Left lobe of liver (tissue), 2 donors: Measurements from ENCODE around the gene PGC. TPM values are rescaled to one million over a fixed set of nuclear protein-coding genes. Genes with fewer than 3 reads are reported as not detected.

Experiments
- ATAC-seq: fragments of 200-7000 bp; cut with Tn5 transposase; one replicate; pipeline ENCODE4 v1.9.1; 2020; ENCODE audit warnings: mild to moderate bottlenecking, moderate library complexity
- DNase-seq: peaks from one replicate; pipeline ENCODE4 v3.0.0-alpha.2; 2020; ENCODE audit warnings: low spot score
- total RNA-seq: library from RNA; stranded (reverse); gene quantifications from one replicate; pipeline ENCODE4 v1.2.1, GENCODE V29; 2021
- donor health status: DM: no; HTN: no; CAD: no; lungs with moderate emphysema.
- donor health status: DM: no; HTN: yes; CAD: no.

Gene PGC
- total RNA-seq, 1 donor from 2014 or later: 0.63 TPM

DNA sequence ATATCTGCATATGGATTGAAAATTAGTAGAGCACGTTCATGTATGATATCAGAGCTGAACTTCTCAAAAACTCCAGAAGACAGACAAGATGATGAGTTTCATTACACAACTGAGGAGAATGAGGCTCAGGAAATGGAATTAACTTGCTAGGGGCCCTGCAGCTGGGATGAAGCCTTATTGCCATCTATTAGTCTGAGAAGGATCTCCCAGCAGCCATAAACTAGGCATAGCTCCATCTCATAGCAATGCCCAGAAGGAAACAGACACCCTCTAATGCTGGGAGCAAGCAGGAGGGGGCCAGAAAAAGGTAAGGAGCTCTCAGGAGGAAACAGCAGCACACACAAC, 29.8 kb downstream of the PGC start:
- ATAC-seq (no peak), DNase-seq (no peak)

DNA sequence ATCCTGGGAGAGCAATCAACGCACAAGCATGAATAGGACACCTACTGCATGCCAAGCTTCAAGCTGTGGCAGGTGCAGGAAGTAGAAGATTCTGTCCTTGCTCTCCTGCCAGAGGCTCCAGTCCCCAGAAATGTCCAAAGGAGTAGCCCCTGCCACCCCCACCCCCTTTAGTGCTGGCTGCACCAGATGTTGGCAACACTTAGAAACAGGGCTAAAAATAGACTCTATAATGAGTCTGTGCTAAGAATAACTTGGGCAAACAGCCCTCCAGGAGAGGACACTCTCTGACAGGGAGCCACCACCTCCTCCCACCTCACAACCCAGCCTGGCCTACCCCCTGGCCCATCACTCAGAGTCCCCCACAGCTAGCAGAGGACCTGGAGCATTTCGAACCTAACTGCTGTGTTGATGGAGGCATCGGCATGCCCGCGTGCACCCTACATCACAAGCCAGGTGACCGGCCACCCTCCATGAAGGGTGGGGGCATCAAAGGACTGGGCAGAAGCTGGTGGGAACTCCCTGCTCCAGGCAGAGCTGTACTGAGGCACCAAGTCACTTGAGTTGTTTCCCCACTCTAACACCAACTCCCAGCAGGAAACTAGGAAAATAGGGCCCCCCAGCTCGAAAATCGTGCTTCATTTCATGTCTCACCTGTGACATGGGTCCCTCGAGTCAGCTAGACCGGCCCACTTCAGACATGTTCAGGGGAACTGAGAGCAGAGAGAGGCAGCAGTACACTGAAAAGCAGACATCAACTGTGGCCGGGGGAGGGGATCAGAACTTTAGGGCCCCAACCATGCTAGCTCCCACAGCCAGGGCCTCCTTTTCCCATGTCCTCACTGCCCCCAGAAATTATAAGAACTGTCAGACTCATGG, 30.4 kb downstream of the PGC start:
- DNase-seq: no peak
- ATAC-seq: no peak

DNA sequence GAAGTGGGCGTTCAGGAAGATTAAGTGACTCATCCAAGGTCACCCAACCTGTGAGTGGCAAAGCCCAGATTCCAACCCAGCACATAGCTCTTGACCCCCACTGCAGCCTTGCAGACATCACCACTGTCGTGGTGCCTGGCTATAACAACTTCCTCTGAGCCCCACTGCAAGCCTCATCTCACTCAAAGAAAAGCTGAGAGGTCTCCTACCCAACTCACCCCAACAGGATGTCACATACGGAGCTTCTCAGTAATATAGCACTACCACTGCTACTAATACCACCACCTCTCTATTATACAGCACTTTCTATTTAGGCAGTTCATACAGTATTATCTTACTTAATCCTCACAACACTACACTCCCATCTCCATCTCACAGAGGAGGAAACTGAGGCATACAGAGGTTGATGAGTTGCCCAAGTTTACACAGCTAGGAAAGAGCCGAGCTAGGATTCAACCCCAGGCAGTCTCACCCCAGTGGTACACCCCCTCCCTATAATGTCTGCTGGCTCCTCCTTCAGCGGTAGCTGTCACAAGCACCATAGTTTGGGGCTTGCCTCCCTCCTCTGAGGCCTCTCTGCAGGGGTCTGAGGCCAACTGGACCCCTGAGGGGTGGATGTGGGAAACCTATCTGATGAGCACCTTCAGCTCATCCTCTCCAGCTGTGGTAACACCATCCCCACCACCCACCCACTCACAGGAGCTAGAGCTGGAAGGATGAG, 31.2 kb downstream of the PGC start:
- DNase-seq: no peak
- no peak for ATAC-seq

DNA sequence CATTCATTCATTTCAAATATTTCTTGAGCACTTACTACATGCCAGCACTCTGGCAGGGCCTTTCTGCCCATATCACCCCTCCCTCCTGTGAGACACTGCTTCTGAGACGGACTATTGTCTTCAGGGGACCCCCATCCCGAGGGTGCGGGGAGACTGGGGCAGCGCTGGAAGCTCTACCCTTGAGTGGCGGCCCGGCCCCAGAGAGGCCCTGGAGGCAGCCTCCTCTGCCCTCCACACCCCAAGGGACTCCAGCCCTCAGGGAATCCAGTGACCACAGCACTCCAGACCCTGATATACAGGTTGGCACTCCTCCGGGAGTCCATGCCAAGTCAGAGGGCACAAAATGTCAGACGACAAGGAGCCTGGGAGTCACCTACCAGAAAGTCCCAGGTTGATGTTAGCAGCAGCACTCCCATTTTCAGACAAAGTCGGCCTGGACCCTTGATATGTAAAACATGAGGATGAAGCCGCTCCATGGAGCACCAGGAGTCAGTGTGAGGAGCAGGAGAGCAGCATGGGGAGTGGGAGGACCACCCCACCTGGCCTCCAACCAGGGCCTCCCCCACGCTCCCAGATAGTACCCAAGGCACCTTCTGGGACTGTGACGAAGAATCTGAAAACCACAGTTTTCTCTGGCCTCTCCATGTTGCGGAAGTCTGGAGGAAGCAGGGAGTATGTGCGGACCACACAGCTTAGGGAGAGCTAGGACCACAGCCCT, 32.5 kb downstream of the PGC start:
- no peak for DNase-seq
- no peak for ATAC-seq

DNA sequence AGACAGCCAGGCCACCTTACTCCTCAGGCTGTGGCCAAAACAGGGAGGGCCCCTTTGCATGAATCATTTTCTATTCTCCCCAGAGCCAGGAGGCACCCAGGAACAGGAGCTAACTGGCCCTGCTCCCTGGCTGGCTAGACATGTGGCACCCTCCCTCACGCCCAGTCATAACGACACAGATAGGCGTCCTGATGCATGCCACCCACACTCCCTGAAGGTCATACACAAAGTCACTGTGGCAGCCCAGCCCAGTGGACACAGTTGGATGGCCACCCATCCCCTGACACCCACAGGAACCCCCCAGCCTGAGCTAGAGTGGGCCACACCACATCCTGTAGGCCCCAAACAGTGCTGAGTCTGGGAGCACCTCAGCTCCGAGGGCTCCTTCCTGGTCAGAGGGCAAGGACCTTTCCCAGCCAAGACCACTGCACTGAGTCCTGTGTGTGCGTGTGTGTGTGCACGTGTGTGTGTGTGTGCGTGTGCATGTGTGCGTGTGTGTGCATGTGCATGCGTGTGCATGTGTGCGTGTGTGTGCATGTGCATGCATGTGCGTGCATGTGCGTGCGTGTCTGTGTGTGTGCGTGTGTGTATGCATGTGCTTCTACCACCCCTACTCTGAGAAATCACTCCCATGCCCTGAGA, 33.4 kb downstream of the PGC start:
- DNase-seq: no peak
- ATAC-seq: no peak

DNA sequence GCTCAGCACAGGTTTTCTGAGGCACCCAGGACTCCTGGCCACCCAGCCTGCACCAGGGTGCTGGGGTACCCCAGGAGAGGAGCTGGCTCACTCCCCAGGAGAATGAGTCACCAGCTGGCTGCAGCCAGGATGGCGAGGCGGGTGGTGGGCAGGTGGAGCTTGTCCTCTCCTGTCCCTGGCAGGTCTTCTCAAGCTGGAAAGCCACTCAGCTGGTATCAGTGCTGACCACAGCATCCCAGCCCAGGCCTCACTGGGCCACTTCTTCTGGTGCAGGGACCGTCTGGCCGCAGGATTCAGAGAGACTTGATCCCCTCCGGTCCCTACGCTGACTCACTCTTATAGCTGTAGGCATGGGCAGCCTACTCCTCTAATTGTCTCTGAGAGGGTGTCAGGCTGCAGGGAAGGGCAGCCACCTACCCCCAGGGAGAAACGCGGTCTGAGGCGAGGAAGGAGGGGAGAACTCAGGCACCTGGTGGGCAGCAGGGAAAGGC, 34.0 kb downstream of the PGC start:
- DNase-seq (peak; percentile 89), ATAC-seq (peak; percentile 85)

DNA sequence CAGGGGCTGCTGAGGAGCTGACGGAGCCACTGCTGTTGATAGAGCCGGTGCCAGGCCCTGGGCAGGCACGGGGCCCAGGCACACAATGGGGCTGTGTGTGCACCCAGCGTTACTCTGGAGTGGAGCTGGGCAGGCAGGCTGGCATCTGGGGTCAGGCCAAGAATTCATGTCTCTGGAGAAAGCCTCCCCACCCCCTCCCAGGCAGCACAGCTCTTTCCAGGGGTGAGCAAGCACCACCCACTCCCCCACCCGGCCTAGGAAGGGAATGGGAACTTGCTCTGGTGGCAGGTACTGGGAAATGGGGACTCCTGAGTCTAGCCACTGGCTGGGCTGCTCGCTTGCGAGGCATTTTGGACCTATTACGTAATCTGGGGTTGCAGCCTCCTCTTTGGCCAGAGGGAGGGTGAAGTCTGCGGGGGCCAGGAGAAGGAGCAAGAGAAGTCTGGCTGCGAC, 34.5 kb downstream of the PGC start:
- DNase-seq: peak; percentile 87
- ATAC-seq: peak; percentile 81

DNA sequence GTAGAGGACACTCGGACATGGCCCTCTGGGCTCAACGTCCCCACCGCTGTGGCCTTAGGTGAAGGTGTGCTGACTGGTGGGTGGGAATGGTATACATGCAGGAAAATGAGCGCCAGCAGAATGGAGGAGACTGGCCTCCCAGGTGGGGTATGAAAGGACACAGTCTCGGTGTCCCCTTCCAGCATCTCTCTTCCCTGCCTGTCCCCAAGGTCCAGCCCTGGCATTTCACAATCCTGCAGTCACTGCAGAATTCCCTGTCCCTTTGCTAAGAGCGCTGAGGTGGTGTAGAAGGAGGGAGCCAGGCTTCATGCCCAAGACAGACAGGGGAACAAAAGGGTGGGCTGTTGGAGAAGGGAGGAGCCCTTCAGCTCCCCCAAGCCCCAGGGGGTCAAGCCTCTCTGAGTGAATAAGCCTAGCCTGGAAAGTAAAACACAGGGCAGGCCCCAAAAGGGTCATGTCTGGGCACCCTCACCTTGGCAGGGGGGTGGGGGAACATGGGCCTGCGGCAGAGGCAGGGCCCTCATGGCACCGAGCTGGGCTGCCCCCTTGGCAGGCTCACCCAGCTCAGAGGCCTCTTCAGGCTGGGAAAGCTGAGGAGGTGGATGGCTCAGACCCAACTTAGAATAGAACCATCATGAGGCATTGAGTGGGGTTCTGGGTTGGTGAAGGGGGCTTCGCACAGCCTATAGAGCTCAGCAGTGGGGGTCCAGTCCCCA, 35.7 kb downstream of the PGC start:
- DNase-seq (no peak), ATAC-seq (no peak)

DNA sequence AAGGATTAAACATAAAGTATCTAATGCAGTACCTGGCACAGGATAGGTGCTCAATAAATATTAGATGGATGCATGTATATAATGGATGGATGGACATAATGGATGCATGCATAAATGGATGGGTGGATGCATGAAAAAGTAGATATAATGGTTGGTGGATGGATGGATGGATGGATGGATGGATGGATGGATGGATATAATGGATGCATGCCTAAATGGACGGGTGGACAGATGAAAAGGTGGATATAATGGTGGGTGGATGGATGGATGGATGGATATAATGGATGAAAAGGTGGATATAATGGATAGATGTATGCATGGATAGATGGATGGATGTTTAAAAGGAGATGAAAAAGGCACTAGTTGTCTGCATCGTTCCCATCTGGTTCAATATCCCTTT, 37.8 kb downstream of the PGC start:
- ATAC-seq (no peak), DNase-seq (no peak)

DNA sequence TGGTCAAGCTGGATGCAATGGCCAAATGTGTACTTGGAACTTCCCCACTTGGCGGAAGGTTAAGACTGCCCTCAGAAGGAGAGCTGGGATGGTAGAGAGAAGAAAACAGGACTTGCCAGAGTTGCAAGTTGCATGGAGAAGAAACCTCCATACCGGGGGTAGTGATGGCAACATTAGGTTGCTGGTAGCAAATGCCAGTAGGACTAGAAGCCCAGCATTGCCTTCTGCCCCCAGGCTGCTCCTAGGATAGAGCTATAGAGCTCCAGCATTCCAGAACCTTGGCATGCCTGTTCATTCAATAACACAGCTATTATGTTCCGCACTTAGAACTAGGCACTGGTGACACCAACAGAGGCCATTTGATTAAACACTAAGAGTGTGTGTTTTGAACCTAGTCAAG, 38.3 kb downstream of the PGC start:
- ATAC-seq (no peak), DNase-seq (no peak)

DNA sequence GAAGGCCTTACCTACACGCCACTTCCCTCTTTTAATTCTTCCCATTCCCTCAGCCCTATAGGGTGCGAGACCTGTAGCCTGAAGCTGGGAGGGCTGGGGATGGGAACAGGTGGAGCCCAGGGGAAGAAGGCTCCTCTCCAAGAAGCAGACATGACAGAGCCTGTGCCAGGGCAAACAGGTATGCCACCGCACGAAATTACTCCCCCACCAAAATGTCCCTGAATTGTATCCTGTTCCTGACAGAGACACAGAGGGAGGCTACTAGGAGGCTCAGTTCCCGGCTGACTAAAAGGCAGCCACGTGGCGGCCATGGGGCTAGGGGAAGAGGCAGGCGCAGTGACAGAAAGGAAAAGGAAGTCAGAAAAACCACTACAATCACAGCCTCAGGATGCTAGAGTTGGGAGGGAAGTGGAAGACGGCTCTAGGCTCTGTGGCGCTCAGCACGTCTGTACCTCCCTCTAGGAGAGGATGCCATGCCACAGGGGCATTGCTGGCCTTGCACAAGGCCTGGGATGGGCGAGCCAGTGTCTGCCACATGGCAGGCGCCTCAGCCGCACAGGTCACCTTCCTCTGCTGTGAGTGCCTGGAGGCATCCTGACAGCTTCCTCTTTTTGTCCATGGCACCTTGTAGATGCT, 39.5 kb downstream of the PGC start:
- ATAC-seq: no peak
- no peak for DNase-seq

DNA sequence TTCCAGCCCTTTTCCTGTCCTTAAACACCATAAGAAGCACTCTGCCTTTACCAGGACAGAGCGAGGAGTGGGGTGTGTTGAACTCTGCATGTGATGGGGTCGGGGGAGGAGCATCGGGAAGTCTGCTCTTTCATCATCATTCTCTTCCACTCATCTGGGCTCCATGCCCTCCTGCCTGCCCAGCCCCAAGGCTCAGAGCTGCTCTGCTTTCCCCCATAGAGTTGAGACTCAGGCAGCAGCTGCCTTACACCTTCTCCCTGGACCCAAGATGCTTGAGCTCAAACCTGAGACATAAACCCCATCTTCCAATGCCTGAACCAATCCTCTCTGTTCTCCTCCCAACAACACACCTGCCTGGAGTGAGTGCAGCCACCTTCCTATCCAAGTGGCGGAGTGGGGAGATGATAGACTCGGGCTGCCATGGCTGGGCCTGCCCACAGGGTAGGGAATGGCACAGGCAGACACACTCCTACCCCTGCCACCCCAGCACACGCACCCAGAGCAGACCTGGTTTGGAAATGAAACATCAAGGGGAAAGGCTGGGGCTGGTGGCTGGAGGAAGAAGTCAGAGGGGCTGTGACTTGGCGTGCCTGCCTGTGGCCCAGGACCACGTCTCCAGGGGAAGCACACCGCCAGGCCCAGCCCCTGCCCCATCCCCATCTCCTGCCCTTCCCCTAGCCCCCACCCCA, 40.2 kb downstream of the PGC start:
- no peak for DNase-seq
- ATAC-seq: peak; percentile 50

DNA sequence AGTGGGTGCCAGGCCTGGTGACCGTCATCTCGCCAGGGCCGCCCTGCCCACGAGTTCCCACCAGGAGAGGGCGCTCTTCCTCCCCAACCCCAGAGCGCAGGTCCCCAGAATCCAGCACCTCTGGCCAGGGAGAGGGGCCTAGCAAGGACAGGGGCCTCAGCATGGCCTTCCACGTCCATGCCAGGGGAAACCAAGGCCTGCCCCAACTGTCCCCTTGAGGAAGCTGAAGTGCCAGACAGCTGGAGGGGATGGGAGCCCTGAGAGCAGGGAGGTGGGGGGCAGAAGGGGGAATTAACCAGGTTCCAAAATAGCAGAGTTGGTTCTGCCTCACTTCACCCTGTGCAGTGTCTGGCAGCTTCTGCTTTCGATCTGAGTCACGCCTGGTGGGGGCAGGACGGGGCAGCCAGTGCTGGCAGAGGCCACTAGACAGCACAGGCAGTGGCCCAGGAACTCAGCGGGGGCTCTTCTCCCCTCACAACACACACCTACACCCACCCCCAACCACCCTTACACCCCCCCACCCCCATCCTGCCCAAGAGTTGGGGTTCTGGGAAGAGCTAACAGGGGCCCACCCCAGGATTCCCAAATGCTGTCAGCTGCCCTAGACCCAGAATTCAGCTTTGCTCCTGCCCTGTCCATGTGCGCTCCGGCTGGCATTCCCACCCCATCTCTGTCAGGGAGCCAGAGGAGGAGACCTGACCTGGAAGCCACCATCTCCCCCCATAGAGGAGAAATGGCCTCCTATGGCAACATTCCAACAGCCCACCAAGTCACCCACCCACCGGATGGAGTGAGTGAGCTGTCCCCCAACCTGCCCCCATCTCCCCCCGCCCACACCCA, 41.0 kb downstream of the PGC start:
- ATAC-seq: peak; percentile 69
- DNase-seq: no peak

DNA sequence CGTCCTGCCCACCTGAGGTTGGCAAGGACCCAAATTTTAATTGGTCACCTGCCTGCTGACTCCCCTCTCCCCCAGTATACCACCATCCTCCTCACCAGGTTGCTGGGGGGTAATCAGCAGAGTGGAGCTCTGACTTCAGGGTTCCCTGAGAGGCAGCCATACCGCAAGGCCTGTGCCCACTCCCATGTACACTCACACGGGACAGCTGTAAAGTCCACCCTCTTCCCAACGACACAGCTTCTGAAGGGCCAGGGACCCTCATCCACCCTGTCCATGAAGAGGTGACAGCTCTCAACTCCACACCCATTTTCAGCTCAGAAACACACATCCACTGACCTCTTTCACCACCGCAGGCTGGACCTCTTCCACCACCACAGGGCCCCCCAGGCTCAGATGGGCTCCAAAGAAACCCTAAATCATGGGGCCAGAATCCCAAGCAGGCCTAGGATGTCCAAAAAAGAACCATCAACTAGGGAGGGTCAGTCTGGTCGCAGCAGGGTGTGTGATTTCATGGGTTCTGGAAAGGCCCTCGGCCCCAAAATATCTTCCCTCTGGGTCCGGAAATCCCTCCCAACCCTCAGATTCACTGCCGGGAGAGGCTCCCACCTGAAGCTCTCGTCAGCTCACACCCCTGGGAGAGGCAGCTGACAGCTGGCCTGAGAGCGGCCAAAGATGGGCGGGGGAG, 41.7 kb downstream of the PGC start:
- ATAC-seq: no peak

DNA sequence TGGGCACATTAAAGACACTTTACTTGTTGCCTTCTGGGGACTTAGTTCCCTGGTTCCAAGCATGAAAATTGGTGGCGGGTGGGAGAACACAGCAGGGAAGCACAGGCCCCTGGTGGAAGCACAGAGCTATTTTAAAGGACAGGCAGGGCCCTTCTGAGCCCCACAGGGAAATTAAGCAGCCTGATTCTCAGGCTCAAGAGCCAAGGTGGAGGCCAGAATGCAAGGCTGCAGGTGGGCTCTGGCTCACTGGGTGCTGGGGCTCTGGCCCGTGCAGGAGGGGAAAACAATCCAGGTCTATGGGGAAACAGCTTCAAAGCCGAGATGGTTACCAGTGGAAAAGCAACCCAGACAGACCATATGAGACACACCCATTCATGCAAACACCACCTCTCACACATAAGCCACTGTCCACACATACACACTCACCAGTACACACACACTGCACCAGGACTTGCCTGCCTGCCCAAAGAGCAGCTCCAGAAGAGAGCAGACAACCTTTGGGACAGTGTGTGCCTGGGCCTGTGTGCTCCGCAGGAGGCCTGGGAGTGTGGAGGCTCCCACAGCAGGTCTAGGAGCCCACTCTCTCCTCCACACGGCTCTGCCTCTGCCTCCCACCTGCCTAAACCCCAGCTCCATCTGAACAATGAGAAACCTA, 42.4 kb downstream of the PGC start:
- no peak for ATAC-seq
- no peak for DNase-seq

More for the DNA sequence above, 41.7 kb downstream of the PGC start:
- DNase-seq: no peak

DNA sequence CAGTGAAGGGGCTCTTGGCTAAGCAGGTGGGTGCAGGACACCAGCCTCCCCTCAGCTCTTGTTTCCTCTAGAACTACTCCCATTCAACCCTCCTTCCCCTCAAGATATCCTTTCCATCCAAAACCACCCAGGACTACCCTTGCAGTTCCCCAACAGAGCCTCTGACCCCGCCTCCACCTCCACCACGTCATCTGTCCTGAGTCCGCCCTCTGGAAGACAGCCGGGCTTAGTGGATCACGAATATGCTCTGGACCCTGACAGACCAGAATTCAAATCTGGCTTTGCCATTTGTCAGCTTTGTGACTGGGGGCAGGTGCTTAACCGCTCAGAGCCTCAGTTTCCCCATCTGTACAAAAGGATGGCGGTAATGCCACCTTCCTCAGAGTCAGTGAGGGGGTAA, 43.2 kb downstream of the PGC start:
- DNase-seq (no peak), ATAC-seq (no peak)

DNA sequence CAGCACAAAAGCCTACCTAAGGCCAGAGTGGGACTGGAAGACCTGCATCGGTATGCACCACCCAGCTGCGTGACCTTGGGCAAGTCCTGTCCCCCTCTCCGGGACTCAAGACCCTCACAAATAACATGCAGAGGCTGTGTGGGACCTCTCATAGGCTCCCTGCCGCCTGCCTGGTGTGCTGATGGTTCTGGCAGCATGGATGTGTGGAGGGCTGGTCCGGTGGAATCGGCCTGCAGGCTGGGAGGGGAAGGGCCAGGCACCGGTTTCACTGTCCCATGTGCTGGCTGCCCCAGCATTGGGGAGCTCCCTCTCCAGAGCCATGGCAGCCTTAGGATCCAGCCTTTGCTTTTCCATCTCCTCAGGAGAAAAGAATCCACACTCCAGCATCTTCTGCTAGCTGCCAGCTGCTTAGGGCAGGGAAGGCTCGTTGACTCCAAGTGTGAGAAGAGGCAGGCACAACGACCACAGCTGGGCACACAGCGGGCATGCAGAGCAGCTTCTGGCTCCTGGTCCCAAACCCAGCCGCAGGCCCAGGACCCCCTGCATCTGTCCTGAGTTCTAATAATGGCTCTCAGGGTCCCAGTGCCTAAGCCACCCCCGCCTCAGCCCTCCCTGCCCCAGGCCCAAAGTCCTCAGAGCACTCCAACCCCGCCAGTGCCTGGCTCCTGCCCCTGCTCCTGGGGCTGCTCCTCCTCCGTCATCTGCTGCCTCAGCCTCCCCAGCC, 44.3 kb downstream of the PGC start:
- ATAC-seq: no peak
- DNase-seq: no peak
